ENCODE measurements around the gene POU2F2. TPM values are rescaled to one million over a fixed set of nuclear protein-coding genes. Genes with fewer than 3 reads are reported as not detected.

Gene POU2F2
- total and polyA plus RNA-seq, 10 of the 15 experiments (the other 5 are each of a cell fraction or from before 2014, with no cell fraction given) = 4.4 to 62.4 (median 37.9) TPM

- TF ChIP-seq E2F8 (IDR thresholded peaks at IDR 0.05; ENCODE audit: low read depth, partially characterized antibody) (peak; percentile 74), CHD1 (IDR thresholded peaks at IDR 0.05; ENCODE audit: low read depth, low read length) (0 out of 2 replicates have a peak, but pooled peaks have one; percentile 78), MAX (IDR thresholded peaks at IDR 0.05; ENCODE audit: low read depth, low read length) (peak; percentile 51; the same call in 1 of the 2 replicates), ATF3 (IDR thresholded peaks at IDR 0.05; ENCODE audit: borderline replicate concordance, extremely low read depth, low read depth, low read length) (no peak), KLF5 (IDR thresholded peaks at IDR 0.05; ENCODE audit: partially characterized antibody) (no peak), RAD21 (IDR thresholded peaks at IDR 0.05; ENCODE audit: insufficient read depth, low read depth, low read length) (peak; percentile 37; the same call in 1 of the 2 replicates), EZH2 (IDR thresholded peaks at IDR 0.05; ENCODE audit: borderline replicate concordance, control insufficient read depth, low read depth, low read length) (no peak), ASH2L (IDR thresholded peaks at IDR 0.05; ENCODE audit: borderline replicate concordance, low read depth) (no peak), ATF7 (IDR thresholded peaks at IDR 0.05; ENCODE audit: low read depth) (peak; percentile 88), KDM1A (IDR thresholded peaks at IDR 0.05; ENCODE audit: borderline replicate concordance) (no peak)
- TF ChIP-seq, protein P1, sequence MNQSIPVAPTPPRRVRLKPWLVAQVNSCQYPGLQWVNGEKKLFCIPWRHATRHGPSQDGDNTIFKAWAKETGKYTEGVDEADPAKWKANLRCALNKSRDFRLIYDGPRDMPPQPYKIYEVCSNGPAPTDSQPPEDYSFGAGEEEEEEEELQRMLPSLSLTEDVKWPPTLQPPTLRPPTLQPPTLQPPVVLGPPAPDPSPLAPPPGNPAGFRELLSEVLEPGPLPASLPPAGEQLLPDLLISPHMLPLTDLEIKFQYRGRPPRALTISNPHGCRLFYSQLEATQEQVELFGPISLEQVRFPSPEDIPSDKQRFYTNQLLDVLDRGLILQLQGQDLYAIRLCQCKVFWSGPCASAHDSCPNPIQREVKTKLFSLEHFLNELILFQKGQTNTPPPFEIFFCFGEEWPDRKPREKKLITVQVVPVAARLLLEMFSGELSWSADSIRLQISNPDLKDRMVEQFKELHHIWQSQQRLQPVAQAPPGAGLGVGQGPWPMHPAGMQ (IDR thresholded peaks at IDR 0.05; ENCODE audit: borderline replicate concordance) = no peak
These were observed 2.6 kb downstream of the POU2F2 start (continued) for GRCh38 chr19:42129399-42130253.

All from GM12878 (cell line).